HepG2 (cell line): ENCODE results near the gene C10orf90. TPM values are rescaled to one million over a fixed set of nuclear protein-coding genes. Genes with fewer than 3 reads are reported as not detected.

ENCODE experiments used
- ATAC-seq: fragments of 200-7000 bp; cut with Tn5 transposase; 3 replicates; pipeline ENCODE4 v1.9.1; 2020; ENCODE audit warnings: mild to moderate bottlenecking, moderate library complexity
- BruUV-seq: library from RNA; stranded (reverse); fragments of 400-500 nt; replicated peaks from 2 replicates; lab custom pipeline; 2021; lab: Mats Ljungman, UMichigan
- CTCF ChIA-PET: fragments of 300-600 bp; formaldehyde crosslinking; extraction: SDS; loops from one replicate; lab custom pipeline; 2021; ENCODE audit warnings: low total read pairs, inconsistent platforms, low intra/inter-chr PET ratio; lab: Yijun Ruan, JAX
- POLR2A ChIA-PET: fragments of 350-600 bp; sonication (Branson Sonifier 250); formaldehyde crosslinking; loops from one replicate; lab custom pipeline; 2020; ENCODE audit warnings: antibody characterized with exemption, inconsistent platforms; lab: Yijun Ruan, JAX
- DNase-seq: peaks from one replicate; pipeline ENCODE4 v3.0.0-alpha.2; 2015; ENCODE audit warnings: low spot score
- FAIRE-seq: peaks from 3 replicates; lab custom pipeline; 2011; peaks lifted over from hg19 to GRCh38; lab: Jason Lieb, UNC
- H2AFZ ChIP-seq: one replicate; pipeline ENCODE4 v1.6.1; 2011; ENCODE audit warnings: low read length, inconsistent platforms
- H3K27ac ChIP-seq: fragments of 300-600 bp; 3 replicates; pipeline ENCODE4 v1.8.0; 2011; ENCODE audit warnings: mixed run types, mild to moderate bottlenecking, mixed read lengths, low read length, inconsistent platforms; ENCODE audit not compliant: insufficient read depth; ENCODE audit errors: extremely low read length
- H3K27me3 ChIP-seq, 2 experiments: fragments of 200-600 bp in 1 of 2; 2 replicates in 1 of 2; 3 replicates in 1 of 2; pipeline versions ENCODE4 v1.6.0 to v1.8.0; 2011; ENCODE audit warnings: low read length in 2 of 2, mild to moderate bottlenecking in 2 of 2, moderate library complexity in 2 of 2, inconsistent platforms in 1 of 2; ENCODE audit not compliant: insufficient read depth in 2 of 2, control insufficient read depth in 1 of 2
- H3K36me3 ChIP-seq, 2 experiments: fragments of 200-600 bp in 1 of 2; replicated peaks in 1 of 2; 2 replicates in 1 of 2; 3 replicates in 1 of 2; pipeline versions ENCODE4 v1.5.1 to v1.8.0; 2011; ENCODE audit warnings: low read length in 2 of 2, inconsistent platforms in 1 of 2; ENCODE audit not compliant: insufficient read depth in 2 of 2, control insufficient read depth in 1 of 2
- H3K4me1 ChIP-seq: 2 replicates; pipeline ENCODE4 v1.5.1; 2012; ENCODE audit warnings: low read length, inconsistent platforms; ENCODE audit not compliant: insufficient read depth
- H3K4me2 ChIP-seq: 2 replicates; pipeline ENCODE4 v1.6.0; 2011; ENCODE audit warnings: low read depth, low read length, inconsistent platforms
- H3K4me3 ChIP-seq, 3 experiments: fragments of 200-600 bp in 1 of 3; sonication (generic), shearing (Covaris generic) in 1 of 3; replicated peaks in 1 of 3; 2 replicates each; pipeline ENCODE4 v1.5.1; 2011 to 2016; ENCODE audit warnings: low read length in 3 of 3, inconsistent platforms in 2 of 3, low read depth in 2 of 3, mild to moderate bottlenecking in 2 of 3, control low read depth in 1 of 3, mixed read lengths in 1 of 3; ENCODE audit not compliant: insufficient read depth in 1 of 3
- H3K79me2 ChIP-seq: one replicate; pipeline ENCODE4 v1.6.1; 2011; ENCODE audit warnings: low read length, inconsistent platforms; ENCODE audit not compliant: insufficient read depth
- H3K9ac ChIP-seq: 2 replicates; pipeline ENCODE4 v1.6.0; 2011; ENCODE audit warnings: mild to moderate bottlenecking, low read depth, low read length, inconsistent platforms; ENCODE audit not compliant: insufficient read depth
- H3K9me3 ChIP-seq: 2 replicates; pipeline ENCODE4 v1.5.1; 2012; ENCODE audit warnings: mild to moderate bottlenecking, low read length
- H4K20me1 ChIP-seq: 2 replicates; pipeline ENCODE4 v1.6.0; 2011; ENCODE audit warnings: inconsistent platforms, mild to moderate bottlenecking, low read length, moderate library complexity; ENCODE audit not compliant: insufficient read depth
- AHDC1 ChIP-seq: sonication (generic); formaldehyde crosslinking; IDR thresholded peaks from 2 replicates; pipeline ENCODE4 v1.5.1; 2020; ENCODE audit warnings: mild to moderate bottlenecking, missing genetic modification reagents, borderline replicate concordance
- CTCF ChIP-seq: sonication (generic); formaldehyde crosslinking; IDR thresholded peaks from 2 replicates; pipeline ENCODE4 v1.5.0; 2020; ENCODE audit warnings: mild to moderate bottlenecking, missing genetic modification reagents, moderate library complexity
- GABPA ChIP-seq, 2 experiments: IDR thresholded peaks; 2 replicates each; pipeline ENCODE4 v1.6.1; 2011 to 2016; ENCODE audit warnings: low read depth in 2 of 2, low read length in 1 of 2, missing biosample characterization in 1 of 2, missing genetic modification characterization in 1 of 2
- MNT ChIP-seq: fragments of 450-650 bp; IDR thresholded peaks from 2 replicates; pipeline ENCODE4 v1.6.1; 2016
- SMC3 ChIP-seq: IDR thresholded peaks from 2 replicates; pipeline ENCODE4 v1.6.1; 2011; ENCODE audit warnings: low read length, improper control_type of control experiment
- STAG1 ChIP-seq: sonication (generic); formaldehyde crosslinking; IDR thresholded peaks from 2 replicates; pipeline ENCODE4 v1.4.0; 2020; ENCODE audit warnings: missing genetic modification reagents
- ZNF124 ChIP-seq: sonication (generic); formaldehyde crosslinking; IDR thresholded peaks from 2 replicates; pipeline ENCODE4 v1.4.0; 2020; ENCODE audit warnings: missing genetic modification reagents
- WGBS: methylation state at CpG from one replicate; pipeline ENCODE4 v1.1.6; 2017; ENCODE audit warnings: low lambda C conversion rate; 5-methylcytosine and 5-hydroxymethylcytosine counted together
- in situ Hi-C: cut with HindIII; loops from 2 replicates; pipeline ENCODE4 v1.10.0; 2017; ENCODE audit warnings: low pct_unique_long_range_greater_than_20kb; ENCODE audit not compliant: extremely low pct_ligation_motif_present
- intact Hi-C: fragments of 100-400 bp; cut with micrococcal nuclease; formaldehyde crosslinking; loops from one replicate; pipeline ENCODE4 v1.10.0; 2022; ENCODE audit not compliant: unreplicated experiment
- polyA plus RNA-seq, 8 experiments: library from polyadenylated mRNA; depleted of rRNA in 3 of 8; stranded (reverse) in 7 of 8; unstranded in 1 of 8; fragments of >200 nt; fragmentation: Illumina TruSeq in 4 of 8; extraction: Trizol in 4 of 8; gene quantifications; 2 replicates each; pipeline versions ENCODE4 v1.2.1 to v1.2.3, GENCODE V29; 2011 to 2016; ENCODE audit warnings: low read depth in 4 of 8, missing spikeins in 1 of 8, mixed read lengths in 1 of 8; ENCODE audit not compliant: insufficient read depth in 1 of 8
- total RNA-seq, 5 experiments: library from RNA; depleted of rRNA; stranded (reverse); fragments of >200 nt; fragmentation: Illumina TruSeq; extraction: Trizol; gene quantifications; 2 replicates each; pipeline ENCODE4 v1.2.3, GENCODE V29; 2016; ENCODE audit warnings: low read depth in 1 of 5

Gene C10orf90
- total and polyA plus RNA-seq, 2 of the 13 experiments (the other 11 are each of a cell fraction or from before 2014, with no cell fraction given), result not detected

- in situ Hi-C loops, result no loop called here
- Histone ChIP-seq H4K20me1 (no peaks in the 10 kb centered on the region), H3K4me1 (no peaks in the 10 kb centered on the region), H3K79me2 (no peaks in the 10 kb centered on the region), H3K9me3 (no peaks in the 10 kb centered on the region), H2AFZ (no peak overlapping the region), H3K36me3 (no peaks in the 10 kb centered on the region), H3K27me3 (peaks cover 0 to 4% of the 10 kb centered on the region in 2 experiments; a peak in 1 of 5 replicates), H3K27ac (no peak overlapping the region), H3K9ac (no peak overlapping the region), H3K4me3 (no peak overlapping the region), H3K4me2 (no peak overlapping the region)
- no peak for DNase-seq
- CTCF ChIA-PET, result no interaction called here
- 37% methylated on average over 14 of the region's 19 CpGs for WGBS
- no peak for FAIRE-seq
- intact Hi-C loops, result loop anchor here (5.0 kb wide), 2 partner anchors 668 to 733 kb away; no protein-coding TSS in a partner anchor
- POLR2A ChIA-PET, result no interaction called here
- ATAC-seq, result no peak
- BruUV-seq, result no TSS peak
- peak; percentile 80 for TF ChIP-seq MNT
- TF ChIP-seq ZNF124 (CRISPR knock-in tag), result no peak
Observed at GRCh38 chr10:126599949-126600682, 70.4 kb downstream of the C10orf90 start.

- H3K4me1 ChIP-seq, result no peaks in the 10 kb centered on the region
- no peaks in the 10 kb centered on the region for H3K36me3 ChIP-seq
- H4K20me1 ChIP-seq, result no peaks in the 10 kb centered on the region
- intact Hi-C loops, result loop anchor here (1.0 to 5.0 kb wide), 3 partner anchors 616 to 731 kb away; no protein-coding TSS in a partner anchor
- no peaks in the 10 kb centered on the region for H3K79me2 ChIP-seq
- ChIA-PET CTCF (no interaction called here), POLR2A (no interaction called here)
- no peak overlapping the region for H3K9ac ChIP-seq
- H3K4me3 ChIP-seq, result no peak overlapping the region
- no peak overlapping the region for H3K27ac ChIP-seq
- ATAC-seq, result peak; percentile 94
- DNase-seq, result peak; percentile 32
- no peak overlapping the region for H2AFZ ChIP-seq
- peaks cover 0 to 3% of the 10 kb centered on the region in 2 experiments; a peak in 1 of 5 replicates for H3K27me3 ChIP-seq
- in situ Hi-C loops, result no loop called here
- no peaks in the 10 kb centered on the region for H3K9me3 ChIP-seq
- peak; percentile 54 for FAIRE-seq
- no peak overlapping the region for H3K4me2 ChIP-seq
- BruUV-seq, result no TSS peak
- WGBS, result 0% methylated on average over 2 of the region's 3 CpGs
- TF ChIP-seq STAG1 (CRISPR knock-in tag), result peak; percentile 51
- TF ChIP-seq CTCF (CRISPR knock-in tag), result peak; percentile 66
- TF ChIP-seq AHDC1 (CRISPR knock-in tag), result no peak
- TF ChIP-seq GABPA (IDR thresholded peaks at IDR 0.05; ENCODE audit: low read depth, low read length), result no peak
- TF ChIP-seq GABPA (CRISPR knock-in tag; IDR thresholded peaks at IDR 0.05; ENCODE audit: low read depth), result no peak
- TF ChIP-seq SMC3, result peak; percentile 66
Observed at GRCh38 chr10:126598009-126598408, 72.5 kb downstream of the C10orf90 start.
